Heart left ventricle (tissue), 13 donors: ENCODE results near the gene VPS26C.

ENCODE experiments used
- POLR2A ChIP-seq, 2 donors: fragments of 450-650 bp; IDR thresholded peaks; one replicate each; pipeline ENCODE4 v1.6.1; 2017; ENCODE audit warnings: antibody characterized with exemption in 2 of 2, mild to moderate bottlenecking in 2 of 2, moderate library complexity in 2 of 2
- TF ChIP-seq, protein P1 (sequence below), 12 donors: fragments of 200-600 bp; sonication (generic) in 4 of 12; IDR thresholded peaks; one replicate each; pipeline versions ENCODE4 v1.5.0 to v1.8.0; 2018 to 2022; ENCODE audit warnings: antibody characterized with exemption in 12 of 12, mild to moderate bottlenecking in 5 of 12
- donor health status: ischemic (EF 13 %, LVEDD 7.1; RV severe dilation, severe dysfunction).
- donor health status: DM: no; HTN: yes; CAD: no.
- donor health status: DM: no; HTN: no; CAD: no.
- donor health status: ischemic (EF 25% LVEDD 6.9; RV normal size, moderate dysfunction).
- donor health status: ischemic (EF 25% LVEDD 5.7; RV mildly dilated, moderate dysfunction).
- donor health status: ischemic (EF 35%, LVEDD 5.7; RV mildly dilated, moderate dysfunction).
- donor health status: nonischemic (EF 11% LVEDD 7.7; RV severe dilation, severe dysfunction).
- donor health status: DM: yes; HTN: yes; CAD: no.
- donor health status: PGD.
- donor health status: ischemic (EF 29% LVEDD 5.4; RV normal size, mild dysfunction).
- donor health status: nonischemic (EF 23%, LVEDD 6.1; RV moderate dilation, normal function).

DNA sequence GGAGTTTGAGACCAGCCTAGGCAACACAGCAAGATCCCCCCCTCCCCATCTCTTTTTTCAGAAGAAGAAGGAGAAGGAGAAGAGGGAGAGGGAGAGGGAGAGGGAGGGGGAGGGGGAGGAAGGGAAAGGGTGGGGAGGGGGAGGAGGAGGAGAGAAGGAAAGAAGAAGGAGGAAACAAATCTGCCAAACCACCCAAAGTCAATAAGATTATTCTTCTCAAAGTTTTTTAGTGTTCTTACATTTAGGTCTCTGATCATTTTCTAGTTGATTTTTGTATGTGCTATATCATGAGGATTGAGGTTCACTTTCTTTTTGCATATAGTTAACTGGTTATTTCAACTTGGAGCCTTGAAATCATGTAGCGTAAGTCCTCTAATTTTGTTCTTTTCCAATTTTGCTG lies 56.3 kb downstream of the VPS26C start:
- TF ChIP-seq, protein P1, sequence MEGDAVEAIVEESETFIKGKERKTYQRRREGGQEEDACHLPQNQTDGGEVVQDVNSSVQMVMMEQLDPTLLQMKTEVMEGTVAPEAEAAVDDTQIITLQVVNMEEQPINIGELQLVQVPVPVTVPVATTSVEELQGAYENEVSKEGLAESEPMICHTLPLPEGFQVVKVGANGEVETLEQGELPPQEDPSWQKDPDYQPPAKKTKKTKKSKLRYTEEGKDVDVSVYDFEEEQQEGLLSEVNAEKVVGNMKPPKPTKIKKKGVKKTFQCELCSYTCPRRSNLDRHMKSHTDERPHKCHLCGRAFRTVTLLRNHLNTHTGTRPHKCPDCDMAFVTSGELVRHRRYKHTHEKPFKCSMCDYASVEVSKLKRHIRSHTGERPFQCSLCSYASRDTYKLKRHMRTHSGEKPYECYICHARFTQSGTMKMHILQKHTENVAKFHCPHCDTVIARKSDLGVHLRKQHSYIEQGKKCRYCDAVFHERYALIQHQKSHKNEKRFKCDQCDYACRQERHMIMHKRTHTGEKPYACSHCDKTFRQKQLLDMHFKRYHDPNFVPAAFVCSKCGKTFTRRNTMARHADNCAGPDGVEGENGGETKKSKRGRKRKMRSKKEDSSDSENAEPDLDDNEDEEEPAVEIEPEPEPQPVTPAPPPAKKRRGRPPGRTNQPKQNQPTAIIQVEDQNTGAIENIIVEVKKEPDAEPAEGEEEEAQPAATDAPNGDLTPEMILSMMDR (IDR thresholded peaks at IDR 0.05): no peak
- no peak for TF ChIP-seq POLR2A (IDR thresholded peaks at IDR 0.05)
